Neural cell (in vitro differentiated cells): ENCODE results near the gene TMEM131L. TPM values are rescaled to one million over a fixed set of nuclear protein-coding genes. Genes with fewer than 3 reads are reported as not detected.

Experiments used
- H2AFZ ChIP-seq: fragments of 200-600, 300-800 bp; sonication (generic), shearing (Covaris generic); 2 replicates; pipeline ENCODE4 v1.6.0; 2014; ENCODE audit warnings: low read depth, mild to moderate bottlenecking, antibody characterized with exemption, low read length, moderate library complexity
- H3F3A ChIP-seq: fragments of 200-600 bp; shearing (Covaris generic); 2 replicates; pipeline ENCODE4 v1.6.1; 2016; ENCODE audit warnings: mild to moderate bottlenecking, moderate library complexity, mixed read lengths, antibody characterized with exemption, low read length; ENCODE audit not compliant: insufficient read depth, poor library complexity, severe bottlenecking
- H3K27ac ChIP-seq: fragments of 200-600, 300-800 bp; sonication (generic), shearing (Covaris generic); 2 replicates; pipeline ENCODE4 v1.5.1; 2014; ENCODE audit warnings: mild to moderate bottlenecking, low read length, moderate library complexity
- H3K27me3 ChIP-seq: fragments of 300-800, 200-600 bp; sonication (generic), shearing (Covaris generic); 2 replicates; pipeline ENCODE4 v1.6.0; 2014; ENCODE audit warnings: mild to moderate bottlenecking, low read depth, low read length, moderate library complexity; ENCODE audit not compliant: insufficient read depth
- H3K36me3 ChIP-seq: fragments of 300-800, 200-600 bp; sonication (generic), shearing (Covaris generic); 2 replicates; pipeline ENCODE4 v1.5.1; 2014; ENCODE audit warnings: mild to moderate bottlenecking, antibody characterized with exemption, low read length, moderate library complexity; ENCODE audit not compliant: insufficient read depth
- H3K4me2 ChIP-seq: fragments of 300-800, 200-600 bp; sonication (generic), shearing (Covaris generic); 2 replicates; pipeline ENCODE4 v1.6.0; 2014; ENCODE audit warnings: mild to moderate bottlenecking, low read length
- H3K4me3 ChIP-seq: fragments of 300-800, 200-600 bp; sonication (generic), shearing (Covaris generic); 2 replicates; pipeline ENCODE4 v1.5.1; 2014; ENCODE audit warnings: mild to moderate bottlenecking, low read length, moderate library complexity
- H3K79me2 ChIP-seq: fragments of 200-600 bp; shearing (Covaris generic); replicated peaks from 2 replicates; pipeline ENCODE4 v1.6.0; 2014; ENCODE audit warnings: mild to moderate bottlenecking, low read length, moderate library complexity; ENCODE audit not compliant: insufficient read depth
- H3K9ac ChIP-seq: fragments of 300-800, 200-600 bp; sonication (generic), shearing (Covaris generic); 2 replicates; pipeline ENCODE4 v1.6.1; 2016; ENCODE audit warnings: mild to moderate bottlenecking, low read length, mixed read lengths
- H3K9me2 ChIP-seq: fragments of 200-600 bp; shearing (Covaris generic); 2 replicates; pipeline ENCODE4 v1.6.1; 2016; ENCODE audit warnings: mild to moderate bottlenecking, low read length, mixed read lengths; ENCODE audit not compliant: insufficient read depth
- H3K9me3 ChIP-seq: fragments of 200-600, 300-800 bp; sonication (generic), shearing (Covaris generic); 2 replicates; pipeline ENCODE4 v1.6.1; 2016; ENCODE audit warnings: mild to moderate bottlenecking, mixed run types, low read length, moderate library complexity, mixed read lengths
- H4K20me1 ChIP-seq: fragments of 200-600 bp; shearing (Covaris generic); 2 replicates; pipeline ENCODE4 v1.6.1; 2016; ENCODE audit warnings: mild to moderate bottlenecking, mixed run types; ENCODE audit not compliant: insufficient read depth
- CTCF ChIP-seq: fragments of 450-650 bp; IDR thresholded peaks from 2 replicates; pipeline ENCODE4 v1.5.1; 2014; ENCODE audit warnings: antibody characterized with exemption, mild to moderate bottlenecking, moderate library complexity; ENCODE audit not compliant: poor library complexity, severe bottlenecking
- EP300 ChIP-seq: fragments of 450-650 bp; conservative IDR thresholded peaks from 2 replicates; pipeline ENCODE4 v1.6.1; 2014; ENCODE audit warnings: antibody characterized with exemption, mild to moderate bottlenecking, moderate library complexity; ENCODE audit not compliant: poor library complexity, severe bottlenecking
- EZH2 ChIP-seq: fragments of 200-600, 300-800 bp; shearing (Covaris generic), sonication (generic); IDR thresholded peaks from 2 replicates; pipeline ENCODE4 v1.6.1; 2014; ENCODE audit warnings: antibody characterized with exemption, low read length, borderline replicate concordance, mild to moderate bottlenecking; ENCODE audit not compliant: insufficient read depth, poor library complexity, severe bottlenecking
- MXI1 ChIP-seq: fragments of 450-650 bp; conservative IDR thresholded peaks from 2 replicates; pipeline ENCODE4 v1.6.1; 2014; ENCODE audit warnings: antibody characterized with exemption, mild to moderate bottlenecking; ENCODE audit not compliant: poor library complexity, severe bottlenecking
- POLR2AphosphoS5 ChIP-seq: IDR thresholded peaks from 2 replicates; pipeline ENCODE4 v1.6.1; 2012
- RAD21 ChIP-seq: fragments of 450-650 bp; conservative IDR thresholded peaks from 2 replicates; pipeline ENCODE4 v1.6.1; 2014; ENCODE audit warnings: antibody characterized with exemption, mild to moderate bottlenecking, moderate library complexity
- REST ChIP-seq: IDR thresholded peaks from 2 replicates; pipeline ENCODE4 v1.6.1; 2012; ENCODE audit warnings: borderline replicate concordance
- SMC3 ChIP-seq: fragments of 450-650 bp; conservative IDR thresholded peaks from 2 replicates; pipeline ENCODE4 v1.6.1; 2014; ENCODE audit warnings: antibody characterized with exemption, mild to moderate bottlenecking, moderate library complexity; ENCODE audit not compliant: poor library complexity
- TAF1 ChIP-seq: IDR thresholded peaks from 2 replicates; pipeline ENCODE4 v1.6.1; 2012; ENCODE audit warnings: low read depth
- polyA plus RNA-seq: library from polyadenylated mRNA; depleted of rRNA; stranded (reverse); fragments of >200 nt; gene quantifications from 2 replicates; pipeline ENCODE4 v1.2.3, GENCODE V29; 2014

TMEM131L gene
- polyA plus RNA-seq, 1 donor from 2014 or later: 11.1 TPM

- Histone ChIP-seq H2AFZ (no peak overlapping the region), H3K9me2 (no peaks in the 10 kb centered on the region), H3K4me2 (no peak overlapping the region), H3F3A (no peaks in the 10 kb centered on the region), H3K27me3 (no peaks in the 10 kb centered on the region), H3K9ac (no peak overlapping the region), H3K27ac (no peak overlapping the region), H3K9me3 (no peaks in the 10 kb centered on the region), H3K36me3 (no peaks in the 10 kb centered on the region), H3K4me3 (no peak overlapping the region), H3K79me2 (no peaks in the 10 kb centered on the region), H4K20me1 (no peaks in the 10 kb centered on the region)
- TF ChIP-seq EP300: no peak
- no peak for TF ChIP-seq POLR2AphosphoS5
- no peak for TF ChIP-seq CTCF
- TF ChIP-seq EZH2: no peak
- no peak for TF ChIP-seq REST
- no peak for TF ChIP-seq TAF1
Measured at GRCh38 chr4:153426207-153426885, 39.8 kb upstream of the TMEM131L start.

GRCh38 chr4:153427363-153428071 lies 38.6 kb upstream of the TMEM131L start:
- Histone ChIP-seq H3K9ac (no peak overlapping the region), H3K9me2 (no peaks in the 10 kb centered on the region), H3F3A (no peaks in the 10 kb centered on the region), H3K36me3 (no peaks in the 10 kb centered on the region), H3K79me2 (no peaks in the 10 kb centered on the region), H3K9me3 (no peaks in the 10 kb centered on the region), H4K20me1 (no peaks in the 10 kb centered on the region), H3K27me3 (no peaks in the 10 kb centered on the region), H3K4me3 (no peak overlapping the region), H3K27ac (no peak overlapping the region), H3K4me2 (no peak overlapping the region), H2AFZ (no peak overlapping the region)
- TF ChIP-seq SMC3 (no peak), RAD21 (no peak), TAF1 (no peak), POLR2AphosphoS5 (no peak), EZH2 (no peak), EP300 (no peak), MXI1 (no peak), REST (no peak), CTCF (no peak)
